H1 (cell line): Measurements from ENCODE around the gene ARID1B.

Experiments
- POLR2A ChIP-seq, 2 experiments: IDR thresholded peaks; 1 replicate in 1 of 2; 2 replicates in 1 of 2; pipeline ENCODE4 v1.6.1; 2011; ENCODE audit warnings: low read depth in 2 of 2, low read length in 2 of 2, mild to moderate bottlenecking in 2 of 2; ENCODE audit errors: control extremely low read depth in 1 of 2
- TAF1 ChIP-seq: IDR thresholded peaks from 2 replicates; pipeline ENCODE4 v1.6.1; 2011; ENCODE audit warnings: mild to moderate bottlenecking, low read depth, low read length

GRCh38 chr6:156875062-156875461, 97.9 kb downstream of the ARID1B start:
- no peak for TF ChIP-seq POLR2A (IDR thresholded peaks at IDR 0.05; ENCODE audit: control extremely low read depth in 1 of 2, low read depth in 2 of 2, low read length in 2 of 2)
- TF ChIP-seq TAF1: no peak
